H7 (cell line): ENCODE measurements around the gene FUT8. TPM values are rescaled to one million over a fixed set of nuclear protein-coding genes. Genes with fewer than 3 reads are reported as not detected.

Experiments
- DNase-seq: peaks from one replicate; pipeline ENCODE4 v3.0.0; 2012
- H3K27me3 ChIP-seq: 2 replicates; pipeline ENCODE4 v1.6.0; 2011; ENCODE audit warnings: mild to moderate bottlenecking, low read length; ENCODE audit not compliant: control insufficient read depth, insufficient read depth
- H3K36me3 ChIP-seq: replicated peaks from 2 replicates; pipeline ENCODE4 v1.5.1; 2011; ENCODE audit warnings: low read length; ENCODE audit not compliant: control insufficient read depth, insufficient read depth
- H3K4me3 ChIP-seq: 2 replicates; pipeline ENCODE4 v1.5.1; 2011; ENCODE audit warnings: low read depth, mild to moderate bottlenecking, control low read depth, low read length, moderate library complexity; ENCODE audit not compliant: insufficient read depth
- total RNA-seq: library from RNA; depleted of rRNA; stranded (reverse); fragments of >200 nt; shearing (Covaris generic); gene quantifications from 2 replicates; pipeline ENCODE4 v1.2.3, GENCODE V29; 2014; rRNA removed

Gene FUT8
- 34.9 and 38.5 TPM in 2 replicates for total RNA-seq

GRCh38 chr14:65412032-65412846, at the start of gene FUT8:
TSS of gene FUT8 (plus strand) at chr14:65412730. CDS start at chr14:65561564, 148,834 bp downstream.
- peak; percentile 92 for DNase-seq
- Histone ChIP-seq H3K36me3 (no peaks in the 10 kb centered on the region), H3K4me3 (peak within 1 kb of the TSS; percentile 84), H3K27me3 (peaks cover 3% of the 10 kb centered on the region; the same call in 1 of the 2 replicates)

- no peaks in the 10 kb centered on the region for H3K36me3 ChIP-seq
- DNase-seq = no peak
These were observed 45.5 kb upstream of the FUT8 start for GRCh38 chr14:65366802-65367565.

GRCh38 chr14:65369560-65369959, 43.0 kb upstream of the FUT8 start:
- no peaks in the 10 kb centered on the region for H3K36me3 ChIP-seq
- DNase-seq = no peak
- no peaks in the 10 kb centered on the region for H3K27me3 ChIP-seq

More at GRCh38 chr14:65366802-65367565, 45.5 kb upstream of the FUT8 start:
- Histone ChIP-seq H3K4me3 (no peak overlapping the region), H3K27me3 (no peaks in the 10 kb centered on the region)

DNA sequence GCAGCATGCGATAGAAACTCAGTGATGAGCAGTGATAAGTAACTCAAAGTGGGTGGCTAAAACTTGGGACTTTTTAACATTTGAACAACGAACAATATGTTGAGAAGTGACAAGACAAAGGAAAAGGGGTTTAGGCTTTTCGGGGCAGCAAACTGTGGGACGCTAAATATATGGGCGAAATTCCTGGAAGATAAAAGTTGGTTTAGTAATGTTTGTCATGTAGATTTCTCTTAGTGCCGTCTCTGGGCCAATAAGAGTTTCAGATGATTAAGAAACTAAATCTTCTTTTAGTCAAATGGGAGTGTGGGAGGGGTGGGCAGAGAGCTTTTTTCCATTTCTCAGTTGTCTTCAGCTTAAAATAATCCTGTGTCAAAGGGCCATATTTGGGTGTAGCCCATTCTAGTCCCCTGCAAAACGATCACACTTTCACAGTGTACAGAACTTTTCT, 41.7 kb upstream of the FUT8 start:
- peak; percentile 32 for DNase-seq
- H3K36me3 ChIP-seq = no peaks in the 10 kb centered on the region
- no peaks in the 10 kb centered on the region for H3K27me3 ChIP-seq
- H3K4me3 ChIP-seq = no peak overlapping the region

More at GRCh38 chr14:65369560-65369959, 43.0 kb upstream of the FUT8 start:
- no peak overlapping the region for H3K4me3 ChIP-seq

GRCh38 chr14:65371784-65372183, 40.7 kb upstream of the FUT8 start:
- Histone ChIP-seq H3K36me3 (no peaks in the 10 kb centered on the region), H3K27me3 (no peaks in the 10 kb centered on the region), H3K4me3 (no peak overlapping the region)
- no peak for DNase-seq

- no peak for DNase-seq
- H3K4me3 ChIP-seq = no peak overlapping the region
- H3K27me3 ChIP-seq = no peaks in the 10 kb centered on the region
- no peaks in the 10 kb centered on the region for H3K36me3 ChIP-seq
These were observed 39.4 kb upstream of the FUT8 start for GRCh38 chr14:65373016-65373670.

DNA sequence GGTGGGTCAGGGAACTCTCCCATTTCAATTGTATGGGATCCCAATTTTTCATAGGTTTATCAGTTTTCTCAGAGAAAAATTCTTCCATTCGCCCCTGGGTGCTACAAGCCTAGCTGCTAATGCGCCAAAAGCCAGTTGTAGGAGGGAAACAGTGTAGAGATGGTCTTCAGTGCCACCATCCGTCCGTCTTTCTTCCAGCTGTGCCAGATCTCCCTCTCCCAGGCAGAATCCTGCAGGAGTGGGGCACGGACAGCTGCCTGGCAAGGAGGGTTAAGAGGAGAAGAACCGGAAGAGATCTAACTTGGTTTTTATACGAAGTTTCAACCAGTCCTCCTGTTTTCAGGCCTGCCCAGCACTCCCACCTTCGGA, 38.9 kb upstream of the FUT8 start:
- Histone ChIP-seq H3K27me3 (no peaks in the 10 kb centered on the region), H3K36me3 (no peaks in the 10 kb centered on the region), H3K4me3 (no peak overlapping the region)
- no peak for DNase-seq

GRCh38 chr14:65377576-65377975, 35.0 kb upstream of the FUT8 start:
- DNase-seq = no peak
- H3K4me3 ChIP-seq = no peak overlapping the region
- H3K27me3 ChIP-seq = no peaks in the 10 kb centered on the region
- no peaks in the 10 kb centered on the region for H3K36me3 ChIP-seq

GRCh38 chr14:65382586-65382985, 29.9 kb upstream of the FUT8 start:
- no peaks in the 10 kb centered on the region for H3K36me3 ChIP-seq
- no peak for DNase-seq
- H3K4me3 ChIP-seq = no peak overlapping the region
- H3K27me3 ChIP-seq = no peaks in the 10 kb centered on the region

DNA sequence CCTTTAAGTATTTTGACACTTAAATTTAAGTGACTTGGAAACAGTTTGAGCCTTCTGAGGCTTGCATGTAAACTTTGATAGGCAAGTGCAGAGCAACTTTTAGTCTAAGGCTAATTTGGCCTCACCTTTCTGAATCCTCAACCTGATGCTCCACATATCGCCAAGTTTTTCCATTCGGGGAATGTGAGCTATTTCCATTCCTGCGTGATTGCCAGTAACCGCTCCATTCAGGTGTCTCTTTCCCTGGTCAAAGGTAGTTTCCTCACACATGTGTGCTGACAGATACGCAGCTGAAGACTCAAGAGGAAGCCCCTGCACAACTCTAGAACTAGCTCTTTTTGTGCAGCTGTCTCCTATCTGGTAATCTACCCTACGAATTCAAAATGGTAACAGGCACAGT, 25.4 kb upstream of the FUT8 start:
- DNase-seq = no peak
- no peak overlapping the region for H3K4me3 ChIP-seq
- H3K36me3 ChIP-seq = no peaks in the 10 kb centered on the region
- no peaks in the 10 kb centered on the region for H3K27me3 ChIP-seq

GRCh38 chr14:65387628-65388027, 24.9 kb upstream of the FUT8 start:
- H3K27me3 ChIP-seq = no peaks in the 10 kb centered on the region
- DNase-seq = no peak
- no peaks in the 10 kb centered on the region for H3K36me3 ChIP-seq
- H3K4me3 ChIP-seq = no peak overlapping the region

- DNase-seq = no peak
- H3K4me3 ChIP-seq = no peak overlapping the region
- H3K27me3 ChIP-seq = no peaks in the 10 kb centered on the region
- no peaks in the 10 kb centered on the region for H3K36me3 ChIP-seq
These were observed 20.2 kb upstream of the FUT8 start for GRCh38 chr14:65392296-65392695.

- no peak overlapping the region for H3K4me3 ChIP-seq
- no peak for DNase-seq
These were observed 16.2 kb upstream of the FUT8 start for GRCh38 chr14:65396082-65396910.

GRCh38 chr14:65403231-65403630, 9.3 kb upstream of the FUT8 start:
- DNase-seq = no peak
- Histone ChIP-seq H3K4me3 (no peak overlapping the region), H3K36me3 (no peaks in the 10 kb centered on the region), H3K27me3 (no peaks in the 10 kb centered on the region)

More at GRCh38 chr14:65396082-65396910, 16.2 kb upstream of the FUT8 start:
- no peaks in the 10 kb centered on the region for H3K27me3 ChIP-seq
- no peaks in the 10 kb centered on the region for H3K36me3 ChIP-seq
